MCF 10A (cell line): ENCODE data around the gene ADIG. TPM values are rescaled to one million over a fixed set of nuclear protein-coding genes. Genes with fewer than 3 reads are reported as not detected.
A peak's percentile ranks its signal among the peaks of the same experiment; 100 is the strongest.

Source experiments
- BruUV-seq: library from RNA; stranded (reverse); fragments of 400-500 nt; replicated peaks from 2 replicates; lab custom pipeline; 2021; lab: Mats Ljungman, UMichigan
- CTCF ChIA-PET: fragments of 300-600 bp; sonication (Branson Sonifier 250); formaldehyde crosslinking; extraction: SDS; loops from one replicate; lab custom pipeline; 2021; ENCODE audit warnings: antibody characterized with exemption, inconsistent platforms; lab: Yijun Ruan, JAX
- POLR2A ChIA-PET: fragments of 300-600, 350-650 bp; sonication (Branson Sonifier 250); formaldehyde crosslinking; extraction: SDS; loops from one replicate; lab custom pipeline; 2020; ENCODE audit warnings: antibody characterized with exemption, inconsistent platforms; lab: Yijun Ruan, JAX
- DNase-seq: peaks from one replicate; pipeline ENCODE4 v3.0.0-alpha.2; 2018; ENCODE audit not compliant: unreplicated experiment
- H3K27ac Mint-ChIP-seq: one replicate; pipeline ENCODE4 v1.8.0; 2022; ENCODE audit warnings: mild to moderate bottlenecking, low read depth, mixed read lengths; ENCODE audit not compliant: unreplicated experiment
- H3K27me3 Mint-ChIP-seq: one replicate; pipeline ENCODE4 v1.8.0; 2022; ENCODE audit warnings: mixed read lengths; ENCODE audit not compliant: insufficient read depth, unreplicated experiment
- H3K36me3 Mint-ChIP-seq: one replicate; pipeline ENCODE4 v1.8.0; 2022; ENCODE audit warnings: mild to moderate bottlenecking, moderate library complexity, mixed read lengths; ENCODE audit not compliant: insufficient read depth, unreplicated experiment
- H3K4me1 Mint-ChIP-seq: one replicate; pipeline ENCODE4 v1.8.0; 2022; ENCODE audit warnings: mixed read lengths; ENCODE audit not compliant: insufficient read depth, unreplicated experiment
- H3K4me3 Mint-ChIP-seq: one replicate; pipeline ENCODE4 v1.8.0; 2022; ENCODE audit warnings: mild to moderate bottlenecking, moderate library complexity, mixed read lengths; ENCODE audit not compliant: unreplicated experiment
- H3K9me3 Mint-ChIP-seq: one replicate; pipeline ENCODE4 v1.8.0; 2022; ENCODE audit warnings: mixed read lengths; ENCODE audit not compliant: unreplicated experiment
- CTCF ChIP-seq: fragments of 200-600 bp; IDR thresholded peaks from one replicate; pipeline ENCODE4 v1.8.0; 2022; ENCODE audit warnings: antibody characterized with exemption, mild to moderate bottlenecking; ENCODE audit not compliant: unreplicated experiment
- intact Hi-C: fragments of 100-400 bp; cut with micrococcal nuclease; formaldehyde crosslinking; loops from 2 replicates; pipeline ENCODE4 v1.14.1; 2022
- total RNA-seq: library from RNA; stranded (reverse); gene quantifications from 2 replicates; pipeline ENCODE4 v1.2.3, GENCODE V29; 2022

ADIG gene
- total RNA-seq, 1 experiment from 2014 or later = not detected

- ChIA-PET CTCF (interaction anchor here (0.7 to 2.0 kb wide), 6 partner anchors 21 to 426 kb away, joined by 3 to 10 read pairs (median 3); no protein-coding TSS in a partner anchor), POLR2A (interaction anchor here (0.6 to 1.3 kb wide), 2 partner anchors 8 to 15 kb away, joined by 3 read pairs; no protein-coding TSS in a partner anchor)
- H3K36me3 Mint-ChIP-seq = no peaks in the 10 kb centered on the region
- H3K9me3 Mint-ChIP-seq = peaks cover 8% of the 10 kb centered on the region
- intact Hi-C loops = no loop called here
- no TSS peak for BruUV-seq
- DNase-seq = no peak
- no peaks in the 10 kb centered on the region for H3K27me3 Mint-ChIP-seq
- no peak overlapping the region for H3K27ac Mint-ChIP-seq
- TF ChIP-seq CTCF = no peak
- peaks cover 10% of the 10 kb centered on the region for H3K4me1 Mint-ChIP-seq
- H3K4me3 Mint-ChIP-seq = no peak overlapping the region
Observed at GRCh38 chr20:38628580-38629470, 47.8 kb downstream of the ADIG start.

GRCh38 chr20:38629979-38630378, 49.0 kb downstream of the ADIG start:
- TF ChIP-seq CTCF = no peak
- intact Hi-C loops = no loop called here
- Mint-ChIP-seq H3K9me3 (no peaks in the 10 kb centered on the region), H3K36me3 (no peaks in the 10 kb centered on the region), H3K27me3 (no peaks in the 10 kb centered on the region), H3K4me1 (peaks cover 10% of the 10 kb centered on the region), H3K4me3 (no peak overlapping the region), H3K27ac (no peak overlapping the region)
- CTCF ChIA-PET = interaction anchor here (1.2 to 2.0 kb wide), 4 partner anchors 15 to 121 kb away, joined by 3 to 10 read pairs (median 6); no protein-coding TSS in a partner anchor
- no peak for DNase-seq
- POLR2A ChIA-PET = no interaction called here
- BruUV-seq = no TSS peak

GRCh38 chr20:38630727-38631126, 49.7 kb downstream of the ADIG start:
- BruUV-seq = no TSS peak
- CTCF ChIA-PET = interaction anchor here (0.6 to 1.4 kb wide), 4 partner anchors 15 to 418 kb away, joined by 3 read pairs; no protein-coding TSS in a partner anchor
- no peaks in the 10 kb centered on the region for H3K9me3 Mint-ChIP-seq
- no peak for DNase-seq
- peaks cover 10% of the 10 kb centered on the region for H3K4me1 Mint-ChIP-seq
- intact Hi-C loops = no loop called here
- POLR2A ChIA-PET = no interaction called here
- no peaks in the 10 kb centered on the region for H3K36me3 Mint-ChIP-seq
- TF ChIP-seq CTCF = no peak
- H3K27ac Mint-ChIP-seq = peak overlapping the region; percentile 23
- no peak overlapping the region for H3K4me3 Mint-ChIP-seq
- H3K27me3 Mint-ChIP-seq = no peaks in the 10 kb centered on the region
